Keratinocyte (primary cell): ENCODE data around the gene DDIT3. TPM values are rescaled to one million over a fixed set of nuclear protein-coding genes. Genes with fewer than 3 reads are reported as not detected.

ENCODE experiments used
- DNase-seq: peaks from one replicate; pipeline ENCODE4 v3.0.0-alpha.2; 2011; ENCODE audit warnings: low read depth, missing footprints, low spot score
- FAIRE-seq: peaks from 2 replicates; lab custom pipeline; 2011; peaks lifted over from hg19 to GRCh38; lab: Jason Lieb, UNC
- H2AFZ ChIP-seq: 2 replicates; pipeline ENCODE4 v1.6.0; 2012; ENCODE audit warnings: low read length, control low read depth, inconsistent platforms; ENCODE audit not compliant: control insufficient read depth
- H3K27ac ChIP-seq: 2 replicates; pipeline ENCODE4 v1.5.1; 2011; ENCODE audit warnings: low read length; ENCODE audit not compliant: control insufficient read depth, insufficient read depth
- H3K27me3 ChIP-seq: 3 replicates; pipeline ENCODE4 v1.6.0; 2011; ENCODE audit warnings: low read length; ENCODE audit not compliant: control insufficient read depth, insufficient read depth; ENCODE audit errors: extremely low read depth
- H3K36me3 ChIP-seq, 2 experiments: 2 replicates in 1 of 2; 3 replicates in 1 of 2; pipeline ENCODE4 v1.5.1; 2011; ENCODE audit warnings: low read length in 2 of 2, mild to moderate bottlenecking in 1 of 2; ENCODE audit not compliant: control insufficient read depth in 2 of 2, insufficient read depth in 2 of 2; ENCODE audit errors: extremely low read depth in 1 of 2
- H3K4me1 ChIP-seq: 3 replicates; pipeline ENCODE4 v1.5.1; 2011; ENCODE audit warnings: low read length; ENCODE audit not compliant: control insufficient read depth, insufficient read depth; ENCODE audit errors: extremely low read depth
- H3K4me2 ChIP-seq: 3 replicates; pipeline ENCODE4 v1.6.0; 2011; ENCODE audit warnings: low read depth, low read length; ENCODE audit not compliant: control insufficient read depth, insufficient read depth; ENCODE audit errors: extremely low read depth
- H3K4me3 ChIP-seq, 3 experiments: fragments of 200-600 bp in 1 of 3; sonication (generic) in 1 of 3; 2 replicates in 2 of 3; 3 replicates in 1 of 3; pipeline ENCODE4 v1.5.1; 2011 to 2016; ENCODE audit warnings: low read length in 3 of 3, mild to moderate bottlenecking in 3 of 3, control low read depth in 2 of 3, inconsistent platforms in 1 of 3, low read depth in 1 of 3, mixed read lengths in 1 of 3, mixed run types in 1 of 3, moderate library complexity in 1 of 3; ENCODE audit not compliant: control insufficient read depth in 2 of 3, insufficient read depth in 2 of 3; ENCODE audit errors: extremely low read depth in 1 of 3
- H3K79me2 ChIP-seq: 2 replicates; pipeline ENCODE4 v1.6.0; 2012; ENCODE audit warnings: low read length; ENCODE audit not compliant: control insufficient read depth, insufficient read depth
- H3K9ac ChIP-seq: 3 replicates; pipeline ENCODE4 v1.6.0; 2011; ENCODE audit warnings: low read length; ENCODE audit not compliant: control insufficient read depth, insufficient read depth; ENCODE audit errors: extremely low read depth
- H3K9me1 ChIP-seq: 3 replicates; pipeline ENCODE4 v1.6.0; 2011; ENCODE audit warnings: low read length; ENCODE audit not compliant: control insufficient read depth, insufficient read depth; ENCODE audit errors: extremely low read depth
- H3K9me3 ChIP-seq: 2 replicates; pipeline ENCODE4 v1.5.1; 2012; ENCODE audit warnings: low read depth, low read length; ENCODE audit not compliant: control insufficient read depth
- H4K20me1 ChIP-seq: 3 replicates; pipeline ENCODE4 v1.6.0; 2011; ENCODE audit warnings: low read length; ENCODE audit not compliant: control insufficient read depth, insufficient read depth; ENCODE audit errors: extremely low read depth
- EZH2 ChIP-seq: IDR thresholded peaks from one replicate; pipeline ENCODE4 v1.6.1; 2012; ENCODE audit warnings: inconsistent platforms, mild to moderate bottlenecking, low read length, moderate library complexity
- dilution Hi-C: fragments of 300-500 bp; cut with MboI; formaldehyde crosslinking; loops from one replicate; pipeline ENCODE4 v1.7.0; 2020; ENCODE audit warnings: low sequenced_read_pairs; ENCODE audit not compliant: extremely low pct_ligation_motif_present
- polyA plus RNA-seq, 5 experiments: library from polyadenylated mRNA; depleted of rRNA in 3 of 5; stranded (reverse) in 3 of 5; stranded (forward) in 1 of 5; unstranded in 1 of 5; fragments of >200 nt; gene quantifications; 1 replicate in 1 of 5; 2 replicates in 3 of 5; 3 replicates in 1 of 5; pipeline versions ENCODE4 v1.2.1 to v1.2.3, GENCODE V29; 2011 to 2012; ENCODE audit warnings: missing spikeins in 2 of 5, low read depth in 1 of 5, low replicate concordance in 1 of 5
- TF ChIP-seq, protein P1 (sequence below), 3 experiments: IDR thresholded peaks in 1 of 3; conservative IDR thresholded peaks in 1 of 3; optimal IDR thresholded peaks in 1 of 3; 2 replicates in 2 of 3; 3 replicates in 1 of 3; pipeline versions ENCODE3 to v1.5.1; 2011; ENCODE audit warnings: low read length in 3 of 3, mild to moderate bottlenecking in 3 of 3, moderate library complexity in 2 of 3, control low read depth in 1 of 3, inconsistent platforms in 1 of 3; ENCODE audit not compliant: insufficient read depth in 2 of 3; ENCODE audit errors: extremely low read depth in 1 of 3

DDIT3 gene
- polyA plus RNA-seq, 1 donor (not counting 4 experiments of a cell fraction or from before 2014, with no cell fraction given): 25.6 TPM

- Histone ChIP-seq H3K4me1 (no peaks in the 10 kb centered on the region), H3K4me3 (no peak overlapping the region), H3K27ac (no peak overlapping the region), H3K27me3 (no peaks in the 10 kb centered on the region), H3K9me3 (no peaks in the 10 kb centered on the region), H3K9me1 (no peaks in the 10 kb centered on the region), H3K36me3 (peaks cover 37 to 50% of the 10 kb centered on the region in 2 experiments), H3K9ac (no peak overlapping the region), H2AFZ (no peak overlapping the region), H3K4me2 (no peak overlapping the region), H3K79me2 (no peaks in the 10 kb centered on the region), H4K20me1 (no peaks in the 10 kb centered on the region)
- DNase-seq (no peak), FAIRE-seq (no peak)
- dilution Hi-C loops: no loop called here
- no peak for TF ChIP-seq EZH2
- TF ChIP-seq, protein P1, sequence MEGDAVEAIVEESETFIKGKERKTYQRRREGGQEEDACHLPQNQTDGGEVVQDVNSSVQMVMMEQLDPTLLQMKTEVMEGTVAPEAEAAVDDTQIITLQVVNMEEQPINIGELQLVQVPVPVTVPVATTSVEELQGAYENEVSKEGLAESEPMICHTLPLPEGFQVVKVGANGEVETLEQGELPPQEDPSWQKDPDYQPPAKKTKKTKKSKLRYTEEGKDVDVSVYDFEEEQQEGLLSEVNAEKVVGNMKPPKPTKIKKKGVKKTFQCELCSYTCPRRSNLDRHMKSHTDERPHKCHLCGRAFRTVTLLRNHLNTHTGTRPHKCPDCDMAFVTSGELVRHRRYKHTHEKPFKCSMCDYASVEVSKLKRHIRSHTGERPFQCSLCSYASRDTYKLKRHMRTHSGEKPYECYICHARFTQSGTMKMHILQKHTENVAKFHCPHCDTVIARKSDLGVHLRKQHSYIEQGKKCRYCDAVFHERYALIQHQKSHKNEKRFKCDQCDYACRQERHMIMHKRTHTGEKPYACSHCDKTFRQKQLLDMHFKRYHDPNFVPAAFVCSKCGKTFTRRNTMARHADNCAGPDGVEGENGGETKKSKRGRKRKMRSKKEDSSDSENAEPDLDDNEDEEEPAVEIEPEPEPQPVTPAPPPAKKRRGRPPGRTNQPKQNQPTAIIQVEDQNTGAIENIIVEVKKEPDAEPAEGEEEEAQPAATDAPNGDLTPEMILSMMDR (optimal IDR thresholded peaks at IDR 0.05 in 1 of 3, IDR thresholded peaks at IDR 0.05 in 1 of 3, conservative IDR thresholded peaks at IDR 0.05 in 1 of 3; ENCODE audit: extremely low read depth in 1 of 3, insufficient read depth in 2 of 3, low read length in 3 of 3): no peak
Measured at GRCh38 chr12:57535764-57536596, 15.7 kb upstream of the DDIT3 start.

- TF ChIP-seq EZH2: no peak
- TF ChIP-seq, protein P1 (optimal IDR thresholded peaks at IDR 0.05 in 1 of 3, IDR thresholded peaks at IDR 0.05 in 1 of 3, conservative IDR thresholded peaks at IDR 0.05 in 1 of 3; ENCODE audit: extremely low read depth in 1 of 3, insufficient read depth in 2 of 3, low read length in 3 of 3): no peak
- dilution Hi-C loops: no loop called here
- peaks cover 30 to 52% of the 10 kb centered on the region in 2 experiments for H3K36me3 ChIP-seq
Measured at GRCh38 chr12:57534991-57535543, 14.8 kb upstream of the DDIT3 start.

More at GRCh38 chr12:57534991-57535543, 14.8 kb upstream of the DDIT3 start:
- no peak overlapping the region for H2AFZ ChIP-seq
- no peaks in the 10 kb centered on the region for H3K4me1 ChIP-seq
- H3K9me3 ChIP-seq: no peaks in the 10 kb centered on the region
- H3K4me2 ChIP-seq: no peak overlapping the region
- no peaks in the 10 kb centered on the region for H3K79me2 ChIP-seq
- H3K27ac ChIP-seq: no peak overlapping the region
- no peaks in the 10 kb centered on the region for H3K9me1 ChIP-seq
- DNase-seq: no peak
- no peak overlapping the region for H3K9ac ChIP-seq
- H3K4me3 ChIP-seq: no peak overlapping the region
- H4K20me1 ChIP-seq: no peaks in the 10 kb centered on the region
- no peak for FAIRE-seq
- H3K27me3 ChIP-seq: no peaks in the 10 kb centered on the region
